ENCODE results near the gene PDE9A. TPM values are rescaled to one million over a fixed set of nuclear protein-coding genes. Genes with fewer than 3 reads are reported as not detected.

The PDE9A gene
- total RNA-seq, 1 donor from 2014 or later: 12.3 TPM

- Mint-ChIP-seq H3K9me3 (ENCODE audit: unreplicated experiment) (no peaks in the 10 kb centered on the region), H3K27me3 (ENCODE audit: unreplicated experiment) (peaks cover 59% of the 10 kb centered on the region), H3K36me3 (ENCODE audit: unreplicated experiment) (no peaks in the 10 kb centered on the region), H3K4me3 (ENCODE audit: unreplicated experiment) (no peak overlapping the region), H3K27ac (ENCODE audit: unreplicated experiment) (no peak overlapping the region), H3K4me1 (ENCODE audit: unreplicated experiment) (peaks cover 10% of the 10 kb centered on the region)
- no peak for TF ChIP-seq CTCF (IDR thresholded peaks at IDR 0.05)
- no peak for DNase-seq (ENCODE audit: extremely low spot score, unreplicated experiment)
Measured at GRCh38 chr21:42781971-42782722, 128.7 kb downstream of the PDE9A start.

- Mint-ChIP-seq H3K27ac (ENCODE audit: unreplicated experiment) (no peak overlapping the region), H3K36me3 (ENCODE audit: unreplicated experiment) (no peaks in the 10 kb centered on the region), H3K4me1 (ENCODE audit: unreplicated experiment) (peaks cover 10% of the 10 kb centered on the region), H3K4me3 (ENCODE audit: unreplicated experiment) (no peak overlapping the region), H3K27me3 (ENCODE audit: unreplicated experiment) (peaks cover 54% of the 10 kb centered on the region), H3K9me3 (ENCODE audit: unreplicated experiment) (no peaks in the 10 kb centered on the region)
- no peak for DNase-seq (ENCODE audit: extremely low spot score, unreplicated experiment)
- TF ChIP-seq CTCF (IDR thresholded peaks at IDR 0.05): no peak
Measured at GRCh38 chr21:42782723-42783242, 129.4 kb downstream of the PDE9A start.

GRCh38 chr21:42784276-42784675, 130.9 kb downstream of the PDE9A start:
- Mint-ChIP-seq H3K4me1 (ENCODE audit: unreplicated experiment) (peaks cover 10% of the 10 kb centered on the region), H3K4me3 (ENCODE audit: unreplicated experiment) (no peak overlapping the region), H3K9me3 (ENCODE audit: unreplicated experiment) (no peaks in the 10 kb centered on the region), H3K27ac (ENCODE audit: unreplicated experiment) (no peak overlapping the region), H3K27me3 (ENCODE audit: unreplicated experiment) (peaks cover 53% of the 10 kb centered on the region), H3K36me3 (ENCODE audit: unreplicated experiment) (no peaks in the 10 kb centered on the region)
- no peak for DNase-seq (ENCODE audit: extremely low spot score, unreplicated experiment)
- TF ChIP-seq CTCF (IDR thresholded peaks at IDR 0.05): no peak

- H3K27me3 Mint-ChIP-seq (ENCODE audit: unreplicated experiment): peaks cover 50% of the 10 kb centered on the region
- no peaks in the 10 kb centered on the region for H3K9me3 Mint-ChIP-seq (ENCODE audit: unreplicated experiment)
- no peaks in the 10 kb centered on the region for H3K36me3 Mint-ChIP-seq (ENCODE audit: unreplicated experiment)
- no peak overlapping the region for H3K27ac Mint-ChIP-seq (ENCODE audit: unreplicated experiment)
- DNase-seq (ENCODE audit: extremely low spot score, unreplicated experiment): no peak
- H3K4me1 Mint-ChIP-seq (ENCODE audit: unreplicated experiment): peaks cover 10% of the 10 kb centered on the region
- no peak overlapping the region for H3K4me3 Mint-ChIP-seq (ENCODE audit: unreplicated experiment)
- TF ChIP-seq CTCF (IDR thresholded peaks at IDR 0.05): no peak
Measured at GRCh38 chr21:42784896-42785451, 131.6 kb downstream of the PDE9A start.

GRCh38 chr21:42785666-42786427, 132.4 kb downstream of the PDE9A start:
- no peaks in the 10 kb centered on the region for H3K36me3 Mint-ChIP-seq (ENCODE audit: unreplicated experiment)

More at GRCh38 chr21:42785666-42786427, 132.4 kb downstream of the PDE9A start:
- TF ChIP-seq CTCF (IDR thresholded peaks at IDR 0.05): no peak
- H3K27ac Mint-ChIP-seq (ENCODE audit: unreplicated experiment): no peak overlapping the region
- H3K9me3 Mint-ChIP-seq (ENCODE audit: unreplicated experiment): no peaks in the 10 kb centered on the region
- peaks cover 49% of the 10 kb centered on the region for H3K27me3 Mint-ChIP-seq (ENCODE audit: unreplicated experiment)
- peaks cover 8% of the 10 kb centered on the region for H3K4me1 Mint-ChIP-seq (ENCODE audit: unreplicated experiment)
- H3K4me3 Mint-ChIP-seq (ENCODE audit: unreplicated experiment): no peak overlapping the region
- DNase-seq (ENCODE audit: extremely low spot score, unreplicated experiment): no peak
